Measurements from ENCODE around the gene FSTL4. TPM values are rescaled to one million over a fixed set of nuclear protein-coding genes. Genes with fewer than 3 reads are reported as not detected.

FSTL4 gene
- total RNA-seq, 1 experiment from 2014 or later = 0.12 TPM

GRCh38 chr5:133337795-133338445 lies 274.4 kb downstream of the FSTL4 start:
- H3K9me3 Mint-ChIP-seq (ENCODE audit: unreplicated experiment) = no peaks in the 10 kb centered on the region
- ChIA-PET CTCF (interaction anchor here (0.7 to 1.3 kb wide), 6 partner anchors 15 to 531 kb away, joined by 3 to 6 read pairs (median 4); no protein-coding TSS in a partner anchor), POLR2A (interaction anchor here (0.7 kb wide), 1 partner anchor 12 kb away, joined by 3 read pairs; no protein-coding TSS in a partner anchor)
- H3K4me1 Mint-ChIP-seq (ENCODE audit: insufficient read depth, unreplicated experiment) = no peaks in the 10 kb centered on the region
- no peak overlapping the region for H3K4me3 Mint-ChIP-seq (ENCODE audit: unreplicated experiment)
- no peak for TF ChIP-seq CTCF (IDR thresholded peaks at IDR 0.05; ENCODE audit: unreplicated experiment)
- intact Hi-C loops (cut with micrococcal nuclease) = no loop called here
- no peak overlapping the region for H3K27ac Mint-ChIP-seq (ENCODE audit: low read depth, unreplicated experiment)
- no peak for DNase-seq (ENCODE audit: unreplicated experiment)
- BruUV-seq (replicated peaks) = no TSS peak
- no peaks in the 10 kb centered on the region for H3K36me3 Mint-ChIP-seq (ENCODE audit: insufficient read depth, unreplicated experiment)
- H3K27me3 Mint-ChIP-seq (ENCODE audit: insufficient read depth, unreplicated experiment) = no peaks in the 10 kb centered on the region

- Mint-ChIP-seq H3K9me3 (ENCODE audit: unreplicated experiment) (no peaks in the 10 kb centered on the region), H3K36me3 (ENCODE audit: insufficient read depth, unreplicated experiment) (no peaks in the 10 kb centered on the region), H3K27ac (ENCODE audit: low read depth, unreplicated experiment) (no peak overlapping the region), H3K4me3 (ENCODE audit: unreplicated experiment) (no peak overlapping the region), H3K4me1 (ENCODE audit: insufficient read depth, unreplicated experiment) (no peaks in the 10 kb centered on the region), H3K27me3 (ENCODE audit: insufficient read depth, unreplicated experiment) (no peaks in the 10 kb centered on the region)
- BruUV-seq (replicated peaks) = no TSS peak
- CTCF ChIA-PET = interaction anchor here (1.1 to 1.3 kb wide), 2 partner anchors 16 to 226 kb away, joined by 3 to 6 read pairs; no protein-coding TSS in a partner anchor
- no peak for DNase-seq (ENCODE audit: unreplicated experiment)
- intact Hi-C loops (cut with micrococcal nuclease) = no loop called here
- POLR2A ChIA-PET = interaction anchor here (0.7 kb wide), 1 partner anchor 11 kb away, joined by 3 read pairs; no protein-coding TSS in a partner anchor
- TF ChIP-seq CTCF (IDR thresholded peaks at IDR 0.05; ENCODE audit: unreplicated experiment) = no peak
These were observed 275.4 kb downstream of the FSTL4 start for GRCh38 chr5:133336969-133337410.

- DNase-seq (ENCODE audit: unreplicated experiment) = no peak
- intact Hi-C loops (cut with micrococcal nuclease) = no loop called here
- no TSS peak for BruUV-seq (replicated peaks)
- Mint-ChIP-seq H3K27ac (ENCODE audit: low read depth, unreplicated experiment) (no peak overlapping the region), H3K9me3 (ENCODE audit: unreplicated experiment) (no peaks in the 10 kb centered on the region), H3K4me3 (ENCODE audit: unreplicated experiment) (no peak overlapping the region), H3K36me3 (ENCODE audit: insufficient read depth, unreplicated experiment) (no peaks in the 10 kb centered on the region), H3K27me3 (ENCODE audit: insufficient read depth, unreplicated experiment) (no peaks in the 10 kb centered on the region), H3K4me1 (ENCODE audit: insufficient read depth, unreplicated experiment) (no peaks in the 10 kb centered on the region)
- TF ChIP-seq CTCF (IDR thresholded peaks at IDR 0.05; ENCODE audit: unreplicated experiment) = no peak
- POLR2A ChIA-PET = interaction anchor here (0.6 kb wide), 1 partner anchor 46 kb away, joined by 3 read pairs; no protein-coding TSS in a partner anchor
- CTCF ChIA-PET = interaction anchor here (0.7 to 1.8 kb wide), 5 partner anchors 16 to 225 kb away, joined by 3 to 5 read pairs (median 3); no protein-coding TSS in a partner anchor
These were observed 276.0 kb downstream of the FSTL4 start for GRCh38 chr5:133336121-133336968.
